HG02884 (cell line): ENCODE data around the gene AUP1.
"Not testable (repeated sequence)": the region's sequence is repeated elsewhere in the genome, so short reads cannot be mapped to it uniquely, and the experiment has no call there.

Source experiments
- ATAC-seq: cut with Tn5 transposase; IDR thresholded peaks from one replicate; pipeline ENCODE4 v1.9.1; 2021; ENCODE audit warnings: mild to moderate bottlenecking, moderate library complexity; ENCODE audit not compliant: unreplicated experiment

AUP1 gene

DNA sequence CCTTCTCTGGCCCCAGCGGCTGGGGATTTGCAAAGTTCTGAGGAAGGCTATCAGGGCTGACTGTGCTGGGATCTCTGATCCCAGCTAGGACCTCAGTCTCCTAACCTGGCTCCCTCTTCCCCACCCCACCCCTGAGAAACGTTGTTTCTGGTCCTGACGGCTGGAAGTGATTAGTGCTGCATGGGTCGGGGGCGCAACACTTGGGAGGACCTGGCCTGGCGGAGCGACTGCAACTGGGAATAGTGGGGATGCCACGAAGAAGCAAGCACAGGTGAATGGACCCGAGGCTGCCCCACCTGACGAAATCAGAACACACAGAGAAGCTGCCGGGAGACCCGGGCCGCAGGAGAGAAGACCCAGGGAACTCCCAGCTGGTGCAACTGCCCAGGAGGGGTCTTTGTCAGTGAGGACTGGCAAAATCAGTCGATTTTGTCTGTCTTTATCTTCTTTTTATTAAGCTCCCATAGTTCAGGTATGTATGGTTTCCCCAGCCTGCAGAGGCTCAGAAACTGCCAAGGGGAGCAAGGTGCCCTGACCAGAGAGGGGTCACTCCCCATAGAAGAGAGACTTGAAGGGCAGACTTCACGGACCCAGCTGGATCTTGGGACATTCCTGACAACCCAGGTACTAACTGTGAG is 29.4 kb downstream of the AUP1 start:
- no peak for ATAC-seq

DNA sequence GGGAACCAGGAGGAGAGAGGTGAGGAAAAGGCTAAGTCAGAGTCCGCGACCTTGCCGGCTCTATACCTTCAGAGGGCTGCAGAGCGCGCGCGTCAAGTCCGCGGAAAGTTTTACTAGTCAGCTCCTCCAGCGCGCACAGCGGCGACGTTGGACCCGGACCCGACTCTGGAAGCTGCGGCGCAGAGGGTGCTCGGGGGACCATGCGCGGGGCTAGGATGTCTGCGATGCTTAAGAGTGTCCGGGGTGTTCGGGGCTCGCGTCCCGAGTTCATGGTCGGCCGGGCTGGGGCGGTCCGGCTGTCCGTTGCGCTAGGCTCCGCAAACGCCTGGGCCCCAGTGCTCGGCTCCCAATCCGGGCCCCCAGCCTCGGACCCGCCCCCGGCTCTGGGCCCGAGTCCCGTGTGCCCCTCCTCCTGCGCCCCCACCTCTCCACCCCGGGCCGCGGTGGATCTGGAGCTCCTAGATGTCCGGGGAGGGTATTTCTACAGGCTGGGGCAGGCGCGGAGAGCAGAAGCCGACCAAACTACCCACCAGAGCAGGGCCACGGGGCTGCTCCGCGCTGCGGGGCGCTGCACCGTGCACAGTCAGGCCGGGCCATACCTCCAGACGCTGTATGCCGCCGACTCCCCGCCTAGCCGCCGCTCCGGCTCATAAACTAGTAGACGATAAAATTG is 30.1 kb downstream of the AUP1 start, which contains the start of gene LBX2:
LBX2 (minus strand) TSS at position 337 of the 673 bp plus-strand sequence; CDS start at position 271, 66 bp downstream.
- no peak for ATAC-seq

DNA sequence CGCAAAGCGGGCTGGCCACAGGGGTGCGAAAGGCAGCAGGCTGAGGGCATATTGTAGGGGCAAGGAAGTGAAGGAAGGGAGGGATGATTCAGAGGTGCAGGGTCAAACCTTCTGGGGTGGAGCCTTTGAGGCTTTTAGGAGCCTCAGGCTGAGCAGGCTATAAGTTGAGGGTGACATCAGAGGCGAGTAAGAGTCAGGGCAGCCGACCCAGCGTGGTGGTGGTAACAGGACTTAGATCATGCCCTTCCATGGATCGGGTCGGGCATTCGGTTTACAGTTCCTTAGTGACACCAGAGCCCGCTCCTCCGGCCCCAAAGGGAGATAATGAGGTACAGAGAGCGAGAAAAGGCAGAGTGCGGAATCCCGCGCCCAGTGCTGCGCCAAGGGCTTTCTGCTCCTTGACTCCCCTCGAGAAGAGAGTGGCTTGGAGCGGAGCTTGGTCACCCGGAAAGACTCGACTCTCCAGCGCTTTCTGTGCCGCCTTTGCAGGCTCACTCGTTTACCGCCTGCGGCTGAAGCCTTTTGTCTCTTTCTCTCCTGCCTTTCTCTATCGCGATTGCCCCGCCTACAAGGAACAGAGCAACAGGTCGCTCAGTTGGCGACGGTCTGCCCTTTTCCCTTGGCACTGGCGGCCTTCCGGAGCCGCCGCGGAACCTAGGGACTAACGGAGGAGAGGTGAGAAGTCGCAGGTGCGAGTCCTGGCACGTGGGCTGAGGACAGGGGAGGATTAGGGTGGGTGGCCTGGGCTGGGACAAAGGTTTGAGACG is 30.8 kb downstream of the AUP1 start:
- no peak for ATAC-seq

- no peak for ATAC-seq
Measured at GRCh38 chr2:74497777-74498499, 31.6 kb downstream of the AUP1 start.

DNA sequence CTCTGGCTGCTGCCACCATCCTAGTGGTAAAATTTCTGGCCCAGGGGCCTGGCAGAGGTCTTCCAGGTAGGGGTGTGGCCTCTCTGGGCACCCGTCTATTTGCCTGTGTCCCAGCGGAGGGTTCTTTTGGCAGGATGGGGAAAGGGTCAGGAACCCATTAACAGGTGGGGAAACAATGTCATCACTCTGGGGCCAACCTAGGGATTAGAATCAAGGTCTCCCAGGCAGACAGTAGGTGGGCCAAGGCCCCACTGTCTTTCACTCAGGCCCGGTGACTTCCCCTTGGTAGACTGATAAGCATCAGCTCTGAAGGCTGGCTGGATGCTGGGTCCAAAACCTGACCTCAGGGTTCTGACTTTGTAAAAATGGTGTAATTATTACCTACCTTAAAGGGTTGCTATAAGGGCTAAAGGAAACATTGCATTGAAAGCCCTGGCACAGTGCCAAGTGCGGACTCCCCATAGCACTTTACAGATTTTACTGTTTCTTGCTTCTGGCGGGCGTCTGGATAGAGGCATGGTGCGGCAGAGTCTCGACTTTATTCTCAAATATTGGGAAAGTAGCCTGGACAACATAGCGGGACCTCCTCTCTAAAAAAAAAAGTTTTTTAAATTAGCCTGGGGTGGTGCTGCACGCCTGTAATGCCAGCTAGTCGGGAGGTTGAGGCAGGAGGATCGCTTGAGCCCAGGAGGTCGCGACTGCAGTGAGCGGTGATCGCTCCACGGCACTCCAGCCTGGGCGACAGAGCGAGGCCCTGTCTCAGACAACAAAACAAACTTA is 32.3 kb downstream of the AUP1 start:
- no peak for ATAC-seq

GRCh38 chr2:74495440-74495839 is 34.1 kb downstream of the AUP1 start:
- ATAC-seq: no peak

GRCh38 chr2:74493546-74493945 is 36.0 kb downstream of the AUP1 start:
- no peak for ATAC-seq

GRCh38 chr2:74491648-74492544 is 37.6 kb downstream of the AUP1 start:
- ATAC-seq: no peak

DNA sequence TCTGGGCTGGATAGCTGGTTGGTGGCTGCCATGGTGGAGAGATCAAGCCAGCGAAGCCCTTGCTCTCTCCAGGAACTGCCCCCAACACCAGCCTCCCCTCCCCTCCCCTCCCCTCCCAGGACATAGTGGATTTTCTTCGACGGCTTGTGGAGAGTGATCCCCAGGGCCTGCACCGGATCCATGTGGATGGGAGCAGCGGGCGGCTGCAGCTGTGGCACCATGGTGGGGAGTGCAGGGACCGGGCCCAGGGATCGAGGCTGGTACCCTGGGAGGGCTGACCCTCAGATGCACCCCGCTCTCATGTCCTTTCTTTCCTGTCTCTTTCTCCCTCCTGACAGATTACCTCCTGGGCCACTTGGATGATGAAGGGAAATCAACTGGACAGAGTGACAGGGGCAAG is 39.6 kb downstream of the AUP1 start:
- ATAC-seq: no peak

GRCh38 chr2:74488643-74489481 is 40.6 kb downstream of the AUP1 start:
- ATAC-seq: no peak

GRCh38 chr2:74486141-74486540 is 43.4 kb downstream of the AUP1 start:
- no peak for ATAC-seq

GRCh38 chr2:74483675-74484164 is 45.8 kb downstream of the AUP1 start:
- not testable (repeated sequence) for ATAC-seq

DNA sequence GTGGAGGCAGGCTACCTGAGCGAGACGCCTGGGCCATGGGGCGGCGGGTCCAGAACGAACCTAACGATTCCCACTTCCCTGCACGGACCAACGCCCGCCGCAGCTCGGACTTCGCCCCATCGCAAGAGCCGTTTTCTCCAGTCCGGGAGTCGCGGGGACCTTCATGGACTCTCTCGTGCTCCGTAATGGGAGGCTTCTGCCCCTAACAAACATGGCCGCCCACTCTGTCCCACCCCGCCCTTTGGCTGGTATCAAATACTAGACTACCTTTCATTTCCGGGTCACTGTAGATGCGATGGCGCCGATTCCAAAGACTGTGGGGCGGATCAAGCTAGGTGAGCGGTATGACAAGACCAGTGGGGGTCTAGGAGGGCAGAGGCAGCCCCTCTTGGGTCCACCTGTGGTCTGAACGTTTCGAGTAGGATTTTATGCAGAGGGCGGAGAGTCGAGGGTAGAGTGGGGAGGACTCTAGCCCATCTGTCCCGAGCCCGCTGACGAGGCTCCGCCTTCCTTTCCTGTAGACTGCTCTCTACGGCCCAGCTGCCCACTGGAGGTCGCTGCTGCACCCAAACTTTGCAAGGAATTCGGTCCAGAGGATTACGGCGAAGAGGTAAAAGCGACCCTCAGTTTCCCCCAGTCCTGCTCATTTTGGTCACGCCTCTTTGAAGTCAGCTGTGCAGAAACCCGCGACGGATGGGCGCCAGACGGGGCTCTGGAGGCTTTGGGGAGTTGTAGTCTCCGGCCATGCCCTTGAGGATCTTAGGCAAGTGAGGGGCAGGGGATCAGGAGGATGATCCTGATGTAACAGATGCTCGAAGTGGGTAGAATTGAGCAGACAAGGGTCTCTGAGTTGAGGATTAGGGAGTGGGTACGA is 46.5 kb downstream of the AUP1 start, which contains the start of the genes CCDC142 and TTC31:
CCDC142 (minus strand) TSS at position 198 of the 874 bp plus-strand sequence; CDS start at position 37, 161 bp downstream.
TTC31 (plus strand) TSS at position 281 of the 874 bp plus-strand sequence; CDS start at position 296, 15 bp downstream.
- peak; percentile 82 for ATAC-seq

DNA sequence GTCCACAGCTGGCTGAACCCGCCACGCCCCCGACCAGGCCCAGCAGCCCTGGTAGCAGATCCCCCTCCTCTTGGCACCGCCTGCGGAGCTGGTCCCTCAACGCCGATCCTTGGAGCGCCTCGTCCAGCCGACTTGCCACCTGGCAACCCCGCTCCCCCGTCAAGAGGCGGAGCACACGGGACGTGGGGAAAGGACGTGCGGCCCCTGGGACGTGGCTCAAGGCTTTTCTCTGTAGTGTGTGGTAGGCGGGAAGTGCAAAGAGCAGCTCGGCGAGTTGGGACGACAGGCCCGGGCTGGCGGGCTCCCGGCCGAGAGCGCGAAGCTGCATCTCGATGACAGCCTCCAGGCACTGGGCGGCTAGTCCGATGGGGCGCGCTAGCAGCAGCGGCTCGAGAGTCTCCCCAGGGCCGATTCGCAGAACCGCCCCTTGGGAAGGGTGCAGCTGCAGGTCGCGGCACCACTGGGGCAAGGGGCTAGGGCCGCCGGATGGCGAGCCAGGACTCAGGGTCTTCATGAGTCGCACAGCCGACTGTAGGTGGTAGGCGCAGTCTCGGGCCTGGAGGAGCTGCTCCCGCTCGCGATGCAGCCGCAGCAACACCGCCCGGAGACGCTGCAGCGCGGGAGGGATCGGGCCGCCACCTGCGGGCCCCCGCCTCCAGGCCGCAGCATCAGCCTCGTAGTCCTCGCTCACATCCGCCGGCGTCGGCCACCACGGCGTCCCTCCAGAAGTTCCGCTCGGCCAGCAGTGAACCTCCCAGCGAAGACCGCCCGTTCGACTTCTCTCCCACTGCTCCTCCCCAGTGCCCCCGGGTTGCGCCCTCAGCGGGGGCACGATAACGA is 47.3 kb downstream of the AUP1 start:
- peak; percentile 21 for ATAC-seq

DNA sequence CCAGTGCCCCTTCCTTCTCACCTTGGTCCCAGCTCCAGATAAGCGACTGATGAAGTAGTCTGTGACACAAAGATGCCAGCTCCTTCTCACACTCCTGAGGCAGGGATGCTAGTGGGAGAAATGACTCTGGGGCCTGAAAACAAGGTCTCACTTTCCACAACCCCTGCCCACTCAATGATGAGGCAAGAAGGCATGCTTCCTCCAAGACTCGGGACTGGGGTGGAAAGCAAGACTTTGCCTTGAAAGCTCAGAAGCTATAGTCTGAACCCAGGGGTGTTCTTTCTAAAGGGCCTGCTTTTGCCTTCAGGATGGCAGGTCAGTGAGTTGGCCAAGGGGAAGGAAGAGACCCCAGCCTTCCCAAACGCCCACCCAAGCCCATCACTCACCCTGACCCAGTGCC is 48.1 kb downstream of the AUP1 start:
- ATAC-seq: no peak
